NCI-H2107 treated with DMSO at 0.1 percent for 48 hours (cell line): ENCODE data around the gene EVL.
"Not testable (repeated sequence)": the region's sequence is repeated elsewhere in the genome, so short reads cannot be mapped to it uniquely, and the experiment has no call there.

Source experiments
- DNase-seq: peaks from one replicate; lab custom pipeline; 2025; ENCODE audit not compliant: unreplicated experiment; lab: John Stamatoyannopoulos, UW

EVL gene

GRCh38 chr14:100144645-100144995, 79.4 kb downstream of the EVL start:
- no peak for DNase-seq

GRCh38 chr14:100144996-100145646, 79.9 kb downstream of the EVL start:
- no peak for DNase-seq

GRCh38 chr14:100145682-100146464, 80.7 kb downstream of the EVL start:
- no peak for DNase-seq

- DNase-seq, result no peak
Measured at GRCh38 chr14:100146531-100147091, 81.4 kb downstream of the EVL start.

GRCh38 chr14:100147181-100147631, 82.0 kb downstream of the EVL start:
- DNase-seq, result no peak

- DNase-seq, result no peak
Measured at GRCh38 chr14:100147691-100148464, 82.7 kb downstream of the EVL start.

GRCh38 chr14:100148837-100149731, 83.9 kb downstream of the EVL start:
- DNase-seq, result no peak

- no peak for DNase-seq
Measured at GRCh38 chr14:100149851-100150611, 84.8 kb downstream of the EVL start.

GRCh38 chr14:100150932-100151587, 85.8 kb downstream of the EVL start:
- DNase-seq, result no peak

GRCh38 chr14:100152091-100152490, 86.9 kb downstream of the EVL start:
- DNase-seq, result no peak

GRCh38 chr14:100153560-100153959, 88.3 kb downstream of the EVL start:
- DNase-seq, result no peak

- DNase-seq, result no peak
Measured at GRCh38 chr14:100155049-100155621, 89.9 kb downstream of the EVL start.

- DNase-seq, result no peak
Measured at GRCh38 chr14:100155756-100156616, 90.8 kb downstream of the EVL start.

- no peak for DNase-seq
Measured at GRCh38 chr14:100156776-100157175, 91.6 kb downstream of the EVL start.

GRCh38 chr14:100157548-100158232, 92.5 kb downstream of the EVL start:
- DNase-seq, result not testable (repeated sequence)

GRCh38 chr14:100158566-100159093, 93.4 kb downstream of the EVL start:
- no peak for DNase-seq
